C4-2B (cell line): Measurements from ENCODE around the gene FBXO8.

Experiments
- H3K27ac ChIP-seq: fragments of 450-650 bp; 2 replicates; pipeline ENCODE4 v1.5.1; 2017
- ZFX ChIP-seq: fragments of 450-650 bp; IDR thresholded peaks from 2 replicates; pipeline ENCODE4 v1.6.1; 2017
- TF ChIP-seq, protein P1 (sequence below): fragments of 450-650 bp; conservative IDR thresholded peaks from 2 replicates; pipeline ENCODE4 v1.5.1; 2017; ENCODE audit warnings: mild to moderate bottlenecking

The FBXO8 gene

DNA sequence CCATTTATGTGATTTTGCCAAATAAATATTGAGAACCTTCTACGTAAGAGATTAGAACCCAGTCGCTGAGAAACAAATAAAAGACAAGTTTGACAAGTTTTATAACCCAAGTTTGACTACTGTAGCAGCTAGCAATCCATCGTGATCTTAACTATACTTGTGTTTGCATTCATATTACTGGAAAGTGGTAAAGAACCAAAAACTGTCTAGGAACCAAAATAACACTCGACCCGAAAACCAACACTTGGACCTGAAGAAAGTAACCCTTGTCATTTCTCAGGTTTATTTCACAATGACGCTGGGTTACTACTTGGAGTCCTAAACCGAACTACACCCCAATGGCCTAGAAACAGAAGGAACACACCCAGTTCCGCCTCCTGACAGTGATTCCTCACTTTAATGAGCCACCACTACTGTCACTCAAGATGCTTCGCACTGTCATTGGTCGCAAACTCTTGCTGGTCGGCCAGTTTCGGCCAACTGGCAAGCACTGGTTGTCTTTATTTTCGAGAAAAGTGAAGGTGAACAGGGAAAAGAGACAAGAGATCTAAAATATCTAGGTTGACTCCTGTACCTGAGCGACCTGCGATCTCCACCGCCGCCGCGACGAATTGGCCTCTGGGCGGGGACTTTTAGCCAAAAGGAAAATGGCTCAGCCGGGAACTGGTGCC lies 496 bp downstream of the FBXO8 start:
- no peak for TF ChIP-seq ZFX
- TF ChIP-seq, protein P1, sequence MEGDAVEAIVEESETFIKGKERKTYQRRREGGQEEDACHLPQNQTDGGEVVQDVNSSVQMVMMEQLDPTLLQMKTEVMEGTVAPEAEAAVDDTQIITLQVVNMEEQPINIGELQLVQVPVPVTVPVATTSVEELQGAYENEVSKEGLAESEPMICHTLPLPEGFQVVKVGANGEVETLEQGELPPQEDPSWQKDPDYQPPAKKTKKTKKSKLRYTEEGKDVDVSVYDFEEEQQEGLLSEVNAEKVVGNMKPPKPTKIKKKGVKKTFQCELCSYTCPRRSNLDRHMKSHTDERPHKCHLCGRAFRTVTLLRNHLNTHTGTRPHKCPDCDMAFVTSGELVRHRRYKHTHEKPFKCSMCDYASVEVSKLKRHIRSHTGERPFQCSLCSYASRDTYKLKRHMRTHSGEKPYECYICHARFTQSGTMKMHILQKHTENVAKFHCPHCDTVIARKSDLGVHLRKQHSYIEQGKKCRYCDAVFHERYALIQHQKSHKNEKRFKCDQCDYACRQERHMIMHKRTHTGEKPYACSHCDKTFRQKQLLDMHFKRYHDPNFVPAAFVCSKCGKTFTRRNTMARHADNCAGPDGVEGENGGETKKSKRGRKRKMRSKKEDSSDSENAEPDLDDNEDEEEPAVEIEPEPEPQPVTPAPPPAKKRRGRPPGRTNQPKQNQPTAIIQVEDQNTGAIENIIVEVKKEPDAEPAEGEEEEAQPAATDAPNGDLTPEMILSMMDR = no peak
- H3K27ac ChIP-seq = peak overlapping the region; percentile 88

DNA sequence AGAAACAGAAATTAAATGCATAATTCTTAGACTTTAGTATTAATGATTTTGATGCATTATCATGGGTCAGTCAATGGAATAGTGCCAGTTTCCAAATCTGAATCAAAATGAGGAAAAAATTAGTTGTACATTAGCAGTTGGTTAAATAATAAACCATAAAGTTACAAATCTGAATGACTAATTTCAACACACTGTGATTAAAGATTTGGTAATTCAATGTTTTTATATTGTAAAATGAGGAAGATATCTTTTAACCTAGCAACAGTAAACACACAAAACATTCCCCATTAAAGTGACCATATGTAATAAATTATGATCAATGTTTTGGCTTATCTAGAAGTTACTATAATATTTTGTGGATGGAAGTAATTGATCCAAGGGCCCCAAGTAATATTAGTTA lies 1.6 kb downstream of the FBXO8 start:
- H3K27ac ChIP-seq = no peak overlapping the region
- no peak for TF ChIP-seq ZFX
- TF ChIP-seq, protein P1 = no peak

DNA sequence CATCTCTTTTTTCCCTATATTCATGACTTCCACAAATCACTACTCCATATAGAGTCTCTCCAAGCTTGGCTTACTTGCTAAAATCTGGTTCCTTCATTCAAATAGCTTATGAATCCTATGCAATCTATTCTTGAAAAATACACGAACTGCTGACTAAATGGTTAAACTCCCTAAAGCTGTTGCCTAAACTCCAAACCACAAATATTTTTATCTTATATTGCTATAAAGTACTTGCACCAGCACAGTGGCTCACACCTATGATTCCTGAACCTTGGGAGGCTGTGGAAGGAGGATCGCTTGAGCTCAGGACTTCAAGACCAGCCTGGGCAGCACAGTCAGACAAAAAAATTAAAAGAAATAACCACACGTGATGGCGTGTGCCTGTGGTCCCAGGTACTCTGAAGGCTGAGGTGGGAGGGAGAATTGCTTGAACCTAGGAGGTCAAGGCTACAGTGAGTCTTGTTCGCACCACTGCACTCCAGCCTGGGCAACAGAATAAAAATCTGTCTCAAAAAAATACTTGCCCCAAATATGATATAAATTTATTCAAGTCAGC lies 2.2 kb downstream of the FBXO8 start:
- TF ChIP-seq, protein P1 = no peak
- TF ChIP-seq ZFX = no peak
- H3K27ac ChIP-seq = no peak overlapping the region

DNA sequence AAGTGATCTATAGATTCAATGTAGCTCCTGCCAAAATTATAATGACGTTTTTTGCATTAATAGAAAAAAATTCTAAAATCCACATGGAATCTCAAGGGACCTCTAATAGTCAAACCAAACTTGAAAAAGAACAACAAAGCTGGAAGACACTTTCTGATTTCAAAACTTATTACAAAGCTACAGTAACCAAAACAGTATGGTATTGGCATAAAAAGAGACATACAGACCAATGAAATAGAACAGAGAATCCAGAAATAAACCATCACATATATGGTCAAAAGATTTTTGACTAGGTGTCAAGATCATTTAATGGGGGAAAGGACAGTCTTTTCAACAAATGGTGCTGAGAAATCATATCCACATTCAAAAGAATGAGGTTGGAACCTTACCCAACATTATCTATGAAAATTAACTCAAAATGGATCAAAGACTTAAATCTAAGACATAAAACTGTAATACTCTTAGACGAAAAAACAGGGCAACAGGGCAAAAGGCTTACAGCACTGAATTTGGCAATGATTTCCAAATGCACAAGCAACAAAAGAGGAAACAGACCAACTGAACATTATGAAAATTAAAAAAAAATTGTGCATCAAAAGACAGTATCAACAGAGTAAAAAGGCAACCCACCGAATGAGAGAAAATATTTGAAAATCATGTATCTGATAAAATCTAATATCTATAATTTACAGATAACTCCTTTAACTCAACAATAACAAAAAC lies 3.9 kb downstream of the FBXO8 start:
- TF ChIP-seq, protein P1 = no peak
- TF ChIP-seq ZFX = no peak

DNA sequence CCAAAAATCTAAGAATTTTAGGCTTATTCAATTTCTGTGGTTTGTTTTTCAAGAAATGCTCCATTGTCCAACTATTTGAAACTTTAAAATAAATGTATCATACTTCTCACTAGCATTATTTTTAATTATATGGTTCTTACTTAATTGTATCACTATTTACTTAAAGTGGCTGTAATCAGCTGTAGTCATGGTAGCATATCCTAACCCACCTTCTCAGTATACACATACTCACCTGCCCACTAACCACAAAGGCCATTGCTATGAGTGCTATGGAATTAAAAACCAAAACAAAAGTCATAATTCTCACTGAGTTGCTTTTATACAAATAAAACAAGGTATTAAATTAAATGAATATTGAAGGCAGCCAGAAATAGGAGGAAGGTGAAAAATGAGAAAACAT lies 5.0 kb downstream of the FBXO8 start:
- TF ChIP-seq ZFX = no peak
- TF ChIP-seq, protein P1 = no peak
- no peak overlapping the region for H3K27ac ChIP-seq

More for the DNA sequence above, 3.9 kb downstream of the FBXO8 start:
- H3K27ac ChIP-seq = no peak overlapping the region

DNA sequence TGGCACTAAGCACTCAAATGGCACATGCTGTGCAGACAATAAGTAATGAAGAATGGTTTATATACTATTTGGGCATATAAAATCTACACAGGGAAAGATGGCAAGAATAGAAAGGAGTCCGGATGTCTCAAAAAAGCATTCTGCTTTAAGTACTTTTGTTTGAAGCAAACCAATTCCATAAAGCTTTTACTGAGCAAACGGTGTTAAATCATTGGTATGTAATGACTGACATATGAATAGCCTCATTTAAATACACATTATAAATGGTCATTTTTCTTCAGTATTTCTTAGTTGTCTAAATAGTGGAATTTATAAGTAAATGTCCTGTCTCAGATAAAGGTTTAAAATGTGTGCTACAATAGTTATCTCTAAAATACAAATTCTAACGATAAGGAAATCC lies 6.0 kb downstream of the FBXO8 start:
- H3K27ac ChIP-seq = no peak overlapping the region

More for the DNA sequence above, 6.0 kb downstream of the FBXO8 start:
- no peak for TF ChIP-seq ZFX
- TF ChIP-seq, protein P1 = no peak
